Naive thymus-derived CD8-positive, alpha-beta T cell (primary cell): ENCODE data around the gene CDCA7L. TPM values are rescaled to one million over a fixed set of nuclear protein-coding genes. Genes with fewer than 3 reads are reported as not detected.
A peak's percentile ranks its signal among the peaks of the same experiment; 100 is the strongest.
"Not testable (repeated sequence)": the region's sequence is repeated elsewhere in the genome, so short reads cannot be mapped to it uniquely, and the experiment has no call there.

Experiments
- ATAC-seq, 2 donors: fragments of 150-1000 bp; cut with Tn5 transposase in 1 of 2; sonication (Bioruptor Pico), chemical (Tn5 transposase) in 1 of 2; 1 replicate in 1 of 2; 2 replicates in 1 of 2; pipeline ENCODE4 v1.10.0; 2021; ENCODE audit warnings: mild to moderate bottlenecking in 2 of 2, moderate library complexity in 2 of 2
- POLR2A ChIA-PET: fragments of 350-600 bp; sonication (Branson Sonifier 250); formaldehyde crosslinking; loops from one replicate; lab custom pipeline; 2021; ENCODE audit warnings: antibody characterized with exemption; lab: Charles Lee
- DNase-seq, 10 donors: peaks; one replicate each; pipeline versions ENCODE4 v3.0.0 to v3.0.0-alpha.2; 2020 to 2022
- H3K27ac Mint-ChIP-seq, 10 donors: one replicate each; pipeline ENCODE4 v1.8.0; 2020 to 2022; ENCODE audit warnings: mild to moderate bottlenecking in 10 of 10, mixed read lengths in 10 of 10, moderate library complexity in 4 of 10, inconsistent platforms in 1 of 10
- H3K27me3 Mint-ChIP-seq, 5 donors: one replicate each; pipeline ENCODE4 v1.8.0; 2021 to 2022; ENCODE audit warnings: mixed read lengths in 5 of 5
- H3K36me3 Mint-ChIP-seq, 3 donors: one replicate each; pipeline ENCODE4 v1.8.0; 2020 to 2022; ENCODE audit warnings: mixed read lengths in 3 of 3, mild to moderate bottlenecking in 2 of 3, inconsistent platforms in 1 of 3
- H3K4me1 Mint-ChIP-seq, 4 donors: one replicate each; pipeline ENCODE4 v1.8.0; 2021 to 2022; ENCODE audit warnings: mixed read lengths in 4 of 4
- H3K4me3 Mint-ChIP-seq, 10 donors: one replicate each; pipeline ENCODE4 v1.8.0; 2020 to 2022; ENCODE audit warnings: mild to moderate bottlenecking in 10 of 10, mixed read lengths in 10 of 10, moderate library complexity in 6 of 10, inconsistent platforms in 1 of 10
- H3K9me3 Mint-ChIP-seq, 9 donors: one replicate each; pipeline ENCODE4 v1.8.0; 2020 to 2022; ENCODE audit warnings: mixed read lengths in 9 of 9, mild to moderate bottlenecking in 3 of 9, inconsistent platforms in 1 of 9, moderate library complexity in 1 of 9
- polyA plus RNA-seq, 3 donors: library from polyadenylated mRNA; unstranded; fragments of 300-500 nt; fragmentation: Illumina TruSeq; gene quantifications; one replicate each; pipeline ENCODE4 v1.2.3, GENCODE V29; 2021
- total RNA-seq, 8 experiments: library from RNA in 2 of 8; stranded (reverse) in 2 of 8; gene quantifications; one replicate each; pipeline ENCODE4 v1.2.3 and lab custom pipeline; 2021 to 2026

CDCA7L gene
- total and polyA plus RNA-seq, 5 experiments from 2014 or later: 23.9 to 48.7 (median 38.5) TPM

DNA sequence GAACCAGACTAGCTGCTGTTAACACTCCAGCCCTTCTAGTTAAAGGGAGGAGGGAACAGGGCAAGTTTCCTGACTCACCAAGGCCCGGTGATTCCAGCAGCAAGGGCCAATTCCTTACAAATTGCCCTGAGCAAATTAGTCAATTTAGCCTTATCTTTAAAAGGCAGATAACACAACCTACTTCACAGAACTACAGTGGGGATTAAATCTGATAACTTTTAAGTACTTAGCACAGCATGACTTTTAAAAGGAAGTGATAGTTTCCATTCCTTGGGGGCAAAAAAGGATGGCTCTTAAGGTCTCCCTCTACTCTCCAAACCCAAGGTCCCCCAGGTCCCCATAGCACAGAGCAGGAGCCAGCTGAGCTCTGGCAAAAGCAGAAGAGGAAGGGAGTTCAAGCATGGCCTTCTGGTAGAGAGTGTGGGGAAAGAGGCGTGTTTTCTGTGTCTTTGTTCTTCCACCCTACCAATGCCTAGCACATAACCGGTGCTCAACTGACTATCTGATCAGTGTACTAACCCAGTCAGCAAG is 4.0 kb downstream of the CDCA7L start:
- DNase-seq (no peak), ATAC-seq (no peak)
- Mint-ChIP-seq H3K9me3 (peaks cover 0 to 2% (median 0%) of the 10 kb centered on the region in 9 donors), H3K4me1 (peaks cover 14 to 73% (median 53%) of the 10 kb centered on the region in 4 donors), H3K36me3 (peaks cover 3 to 14% (median 7%) of the 10 kb centered on the region in 3 donors), H3K4me3 (peak overlapping the region in 7 of 10 donors; percentile 9 to 62 (median 39)), H3K27me3 (no peaks in the 10 kb centered on the region), H3K27ac (peak overlapping the region in 6 of 10 donors; percentile 32 to 79 (median 48))
- POLR2A ChIA-PET: no interaction called here

- no peak for ATAC-seq
- no peaks in the 10 kb centered on the region for H3K27me3 Mint-ChIP-seq
- peaks cover 8 to 22% (median 12%) of the 10 kb centered on the region in 3 donors for H3K36me3 Mint-ChIP-seq
- H3K27ac Mint-ChIP-seq: peak overlapping the region in 2 of 10 donors; percentile 1 to 52
- H3K4me1 Mint-ChIP-seq: peaks cover 13 to 81% (median 49%) of the 10 kb centered on the region in 4 donors
- POLR2A ChIA-PET: no interaction called here
- DNase-seq: no peak
- peak overlapping the region in 1 of 10 donors; percentile 8 for H3K4me3 Mint-ChIP-seq
- peaks cover 0 to 6% (median 2%) of the 10 kb centered on the region in 9 donors for H3K9me3 Mint-ChIP-seq
Observed at GRCh38 chr7:21939858-21940372, 5.8 kb downstream of the CDCA7L start.

DNA sequence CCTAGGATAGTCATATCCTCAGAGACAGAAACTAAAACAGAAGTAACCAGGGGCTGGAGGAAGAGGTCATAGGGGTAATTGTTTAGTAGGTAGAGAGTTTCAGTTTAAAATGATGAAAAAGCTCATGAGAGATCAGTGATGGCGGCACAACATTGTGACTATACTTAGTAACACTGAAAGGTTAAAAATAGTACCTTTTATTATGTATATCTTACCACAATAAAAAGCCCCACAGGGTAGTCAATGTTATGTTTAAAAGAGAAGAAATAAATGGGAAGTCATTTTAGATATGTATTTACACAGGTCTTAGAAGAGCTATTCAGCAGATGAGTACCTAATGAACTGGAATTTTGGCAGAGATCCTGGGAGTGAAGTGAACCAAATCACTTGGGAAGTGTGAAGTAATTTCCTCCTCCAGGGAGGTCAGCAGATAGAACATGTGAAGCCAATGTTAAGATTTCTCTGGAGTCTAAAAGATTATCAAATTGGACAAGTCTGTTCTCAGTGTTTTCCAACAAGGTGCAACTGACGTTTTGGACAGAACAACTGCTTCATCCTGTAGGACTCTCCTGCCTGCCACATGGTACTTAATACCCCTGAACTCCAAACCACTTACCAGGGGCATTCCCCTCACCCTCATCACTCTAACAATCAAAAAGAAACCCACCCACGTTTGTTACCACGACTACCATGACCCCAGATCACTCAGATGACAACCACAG is 6.4 kb downstream of the CDCA7L start:
- Mint-ChIP-seq H3K9me3 (peaks cover 0 to 6% (median 2%) of the 10 kb centered on the region in 9 donors), H3K4me1 (peaks cover 12 to 82% (median 51%) of the 10 kb centered on the region in 4 donors), H3K27ac (peak overlapping the region in 3 of 10 donors; percentile 1 to 77 (median 52)), H3K4me3 (peak overlapping the region in 1 of 10 donors; percentile 4), H3K27me3 (no peaks in the 10 kb centered on the region), H3K36me3 (peaks cover 8 to 22% (median 12%) of the 10 kb centered on the region in 3 donors)
- DNase-seq: no peak
- ATAC-seq: peak in 1 of 2 donors; percentile 44
- POLR2A ChIA-PET: no interaction called here

DNA sequence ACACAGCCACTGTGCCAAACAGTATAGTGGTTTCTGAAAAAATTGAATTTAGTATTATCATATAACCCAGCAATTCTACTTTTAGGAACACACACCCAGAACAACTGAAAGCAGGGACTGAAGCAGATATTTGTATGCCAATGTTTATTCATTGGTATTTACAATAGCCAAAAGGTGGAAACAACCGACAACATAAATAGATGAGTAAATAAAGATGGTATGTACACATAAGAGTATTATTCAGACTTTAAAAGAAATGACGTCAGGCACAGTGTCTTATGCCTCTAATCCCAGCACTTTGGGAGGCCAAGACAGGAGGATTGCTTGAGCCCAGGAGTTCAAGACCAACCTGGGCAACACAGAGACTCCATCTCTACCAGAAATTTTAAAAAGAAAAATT is 7.2 kb downstream of the CDCA7L start:
- no peak overlapping the region for H3K4me3 Mint-ChIP-seq
- H3K27ac Mint-ChIP-seq: peak overlapping the region in 1 of 10 donors; percentile 1
- peaks cover 8 to 22% (median 12%) of the 10 kb centered on the region in 3 donors for H3K36me3 Mint-ChIP-seq
- ATAC-seq: no peak
- peaks cover 14 to 85% (median 54%) of the 10 kb centered on the region in 4 donors for H3K4me1 Mint-ChIP-seq
- POLR2A ChIA-PET: no interaction called here
- DNase-seq: no peak
- no peaks in the 10 kb centered on the region for H3K27me3 Mint-ChIP-seq
- H3K9me3 Mint-ChIP-seq: peaks cover 0 to 6% (median 2%) of the 10 kb centered on the region in 9 donors

- Mint-ChIP-seq H3K4me1 (peaks cover 11 to 62% (median 24%) of the 10 kb centered on the region in 4 donors), H3K36me3 (peaks cover 11 to 26% (median 16%) of the 10 kb centered on the region in 3 donors), H3K9me3 (peaks cover 0 to 15% (median 7%) of the 10 kb centered on the region in 9 donors), H3K4me3 (peak overlapping the region in 1 of 10 donors; percentile 22), H3K27me3 (no peaks in the 10 kb centered on the region), H3K27ac (peak overlapping the region in 1 of 10 donors; percentile 45)
- no peak for ATAC-seq
- POLR2A ChIA-PET: no interaction called here
- DNase-seq: no peak
Observed at GRCh38 chr7:21934808-21935207, 10.9 kb downstream of the CDCA7L start.

GRCh38 chr7:21933293-21933692 is 12.4 kb downstream of the CDCA7L start:
- peaks cover 18 to 33% (median 28%) of the 10 kb centered on the region in 3 donors for H3K36me3 Mint-ChIP-seq
- DNase-seq, H3K4me3 Mint-ChIP-seq, POLR2A ChIA-PET, ATAC-seq, H3K27me3 Mint-ChIP-seq: not testable (repeated sequence)
- H3K4me1 Mint-ChIP-seq: peaks cover 12 to 55% (median 24%) of the 10 kb centered on the region in 4 donors
- peaks cover 0 to 30% (median 13%) of the 10 kb centered on the region in 9 donors for H3K9me3 Mint-ChIP-seq
- H3K27ac Mint-ChIP-seq: peak overlapping the region in 1 of 10 donors; percentile 78

- H3K4me3 Mint-ChIP-seq: no peak overlapping the region
- H3K27me3 Mint-ChIP-seq: peaks cover 0 to 2% (median 0%) of the 10 kb centered on the region in 5 donors
- H3K4me1 Mint-ChIP-seq: peaks cover 12 to 46% (median 15%) of the 10 kb centered on the region in 4 donors
- peaks cover 0 to 36% (median 13%) of the 10 kb centered on the region in 9 donors for H3K9me3 Mint-ChIP-seq
- peaks cover 19 to 29% (median 23%) of the 10 kb centered on the region in 3 donors for H3K36me3 Mint-ChIP-seq
- POLR2A ChIA-PET: interaction anchor here (1.1 kb wide), 1 partner anchor 17 kb away, joined by 4 read pairs; no protein-coding TSS in a partner anchor
- DNase-seq (no peak), ATAC-seq (no peak)
- H3K27ac Mint-ChIP-seq: no peak overlapping the region
Observed at GRCh38 chr7:21927693-21928092, 18.0 kb downstream of the CDCA7L start.

DNA sequence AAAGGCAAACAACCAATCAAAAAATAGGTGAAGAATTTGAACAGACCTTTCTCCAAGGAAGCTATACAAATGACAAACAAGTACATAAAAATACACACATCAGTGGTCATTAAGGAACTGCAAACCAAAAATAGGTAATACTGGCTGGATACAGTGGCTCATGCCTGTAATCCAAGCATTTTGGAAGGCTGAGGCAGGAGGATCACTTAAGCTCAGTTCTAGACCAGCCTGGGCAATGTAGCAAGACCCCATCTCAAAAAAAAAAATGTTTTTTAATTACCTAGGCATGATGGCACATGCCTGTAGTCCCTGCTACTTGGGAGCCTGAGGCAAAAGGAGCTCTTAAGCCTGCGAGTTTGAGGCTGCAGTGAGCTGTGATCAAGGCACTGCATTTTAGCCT is 19.3 kb downstream of the CDCA7L start:
- H3K4me1 Mint-ChIP-seq: peaks cover 9 to 43% (median 15%) of the 10 kb centered on the region in 4 donors

DNA sequence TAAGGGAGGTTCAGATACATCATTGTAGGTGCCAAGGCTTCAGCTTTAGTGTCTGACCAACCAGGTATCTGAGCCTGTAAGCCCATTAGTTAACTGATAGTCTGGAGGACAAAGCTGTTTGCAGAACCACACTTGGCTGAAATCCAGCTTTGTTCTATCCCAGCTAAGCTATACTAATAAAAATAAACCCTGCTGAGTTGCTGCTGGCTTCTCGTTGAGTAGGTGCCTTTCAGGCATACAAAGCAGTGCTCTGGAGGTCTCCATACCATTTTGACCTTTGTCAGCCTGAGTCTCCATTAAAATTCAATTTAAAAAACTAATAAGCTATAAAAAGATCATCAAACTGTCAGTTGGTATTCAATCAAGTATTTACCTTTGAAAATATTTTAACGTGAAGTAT is 22.0 kb downstream of the CDCA7L start:
- POLR2A ChIA-PET: no interaction called here
- Mint-ChIP-seq H3K36me3 (peaks cover 12 to 20% (median 13%) of the 10 kb centered on the region in 3 donors), H3K4me3 (no peak overlapping the region), H3K27ac (no peak overlapping the region), H3K27me3 (peaks cover 0 to 1% (median 0%) of the 10 kb centered on the region in 5 donors), H3K9me3 (peaks cover 0 to 14% (median 4%) of the 10 kb centered on the region in 9 donors), H3K4me1 (peaks cover 6 to 43% (median 9%) of the 10 kb centered on the region in 4 donors)
- no peak for ATAC-seq
- DNase-seq: no peak

More for the DNA sequence above, 19.3 kb downstream of the CDCA7L start:
- H3K36me3 Mint-ChIP-seq: peaks cover 19 to 30% (median 23%) of the 10 kb centered on the region in 3 donors
- H3K9me3 Mint-ChIP-seq: peaks cover 0 to 32% (median 13%) of the 10 kb centered on the region in 9 donors
- H3K4me3 Mint-ChIP-seq: no peak overlapping the region
- no peak for ATAC-seq
- no peak overlapping the region for H3K27ac Mint-ChIP-seq
- H3K27me3 Mint-ChIP-seq: peaks cover 0 to 2% (median 0%) of the 10 kb centered on the region in 5 donors
- no peak for DNase-seq
- POLR2A ChIA-PET: no interaction called here

- Mint-ChIP-seq H3K4me1 (peaks cover 6 to 37% (median 7%) of the 10 kb centered on the region in 4 donors), H3K27ac (peak overlapping the region in 1 of 10 donors; percentile 7), H3K4me3 (no peak overlapping the region), H3K27me3 (peaks cover 0 to 1% (median 0%) of the 10 kb centered on the region in 5 donors), H3K9me3 (peaks cover 0 to 8% (median 3%) of the 10 kb centered on the region in 9 donors), H3K36me3 (peaks cover 6 to 13% (median 8%) of the 10 kb centered on the region in 3 donors)
- DNase-seq (no peak), ATAC-seq (no peak)
- POLR2A ChIA-PET: no interaction called here
Observed at GRCh38 chr7:21922605-21923004, 23.1 kb downstream of the CDCA7L start.

DNA sequence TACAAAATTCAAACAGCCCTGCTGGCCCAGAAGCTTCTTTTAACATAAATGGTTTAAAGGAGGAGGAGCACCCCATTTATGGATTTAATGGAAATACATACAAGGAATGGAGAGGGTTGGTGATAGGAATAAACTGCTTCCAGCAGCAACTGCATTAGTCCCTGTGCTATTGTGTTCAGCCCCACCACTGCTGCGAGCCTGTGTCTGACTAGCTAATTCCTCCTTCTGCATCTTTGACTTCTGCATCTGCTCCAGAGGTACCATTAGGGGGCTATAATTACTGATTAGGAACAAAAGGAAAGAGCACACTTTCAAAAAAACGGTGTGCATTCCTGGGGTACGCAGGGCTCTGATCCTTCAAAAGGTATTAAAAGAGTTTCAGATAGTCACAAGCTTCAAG is 24.8 kb downstream of the CDCA7L start:
- Mint-ChIP-seq H3K4me3 (no peak overlapping the region), H3K4me1 (peaks cover 2 to 28% (median 7%) of the 10 kb centered on the region in 4 donors), H3K27me3 (no peaks in the 10 kb centered on the region), H3K27ac (no peak overlapping the region), H3K36me3 (peaks cover 1 to 17% (median 6%) of the 10 kb centered on the region in 3 donors), H3K9me3 (no peaks in the 10 kb centered on the region)
- POLR2A ChIA-PET: no interaction called here
- DNase-seq (no peak), ATAC-seq (no peak)

DNA sequence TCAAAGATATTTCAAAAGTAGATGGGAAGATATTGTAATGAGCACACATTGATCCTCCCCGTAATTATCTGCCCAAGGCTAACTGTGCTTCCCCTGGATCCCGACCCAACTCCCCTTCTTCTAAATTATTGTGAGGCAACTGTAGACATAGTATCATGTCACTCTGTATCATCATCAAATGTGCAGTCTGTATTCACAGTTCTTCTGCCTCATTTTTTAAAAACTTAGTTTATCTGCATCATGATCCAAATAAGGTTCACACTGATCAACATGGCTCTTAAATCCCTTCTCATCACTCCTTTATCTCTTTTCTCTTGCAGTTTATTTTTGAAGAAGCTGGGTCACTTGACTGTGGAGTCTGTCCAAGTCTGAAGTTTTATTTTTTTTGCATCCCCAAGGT is 27.5 kb downstream of the CDCA7L start:
- no peak overlapping the region for H3K4me3 Mint-ChIP-seq
- POLR2A ChIA-PET: no interaction called here
- no peaks in the 10 kb centered on the region for H3K9me3 Mint-ChIP-seq
- no peaks in the 10 kb centered on the region for H3K27me3 Mint-ChIP-seq
- no peak for ATAC-seq
- peaks cover 5 to 22% (median 7%) of the 10 kb centered on the region in 4 donors for H3K4me1 Mint-ChIP-seq
- no peak for DNase-seq
- no peak overlapping the region for H3K27ac Mint-ChIP-seq
- H3K36me3 Mint-ChIP-seq: peaks cover 19 to 39% (median 22%) of the 10 kb centered on the region in 3 donors
